HG02759 (cell line): ENCODE measurements around the gene CENPO.

Experiments used
- ATAC-seq: cut with Tn5 transposase; IDR thresholded peaks from one replicate; pipeline ENCODE4 v1.9.1; 2021; ENCODE audit warnings: mild to moderate bottlenecking, moderate library complexity; ENCODE audit not compliant: unreplicated experiment

The CENPO gene

GRCh38 chr2:24836206-24836605 lies 43.0 kb downstream of the CENPO start:
- ATAC-seq = no peak

DNA sequence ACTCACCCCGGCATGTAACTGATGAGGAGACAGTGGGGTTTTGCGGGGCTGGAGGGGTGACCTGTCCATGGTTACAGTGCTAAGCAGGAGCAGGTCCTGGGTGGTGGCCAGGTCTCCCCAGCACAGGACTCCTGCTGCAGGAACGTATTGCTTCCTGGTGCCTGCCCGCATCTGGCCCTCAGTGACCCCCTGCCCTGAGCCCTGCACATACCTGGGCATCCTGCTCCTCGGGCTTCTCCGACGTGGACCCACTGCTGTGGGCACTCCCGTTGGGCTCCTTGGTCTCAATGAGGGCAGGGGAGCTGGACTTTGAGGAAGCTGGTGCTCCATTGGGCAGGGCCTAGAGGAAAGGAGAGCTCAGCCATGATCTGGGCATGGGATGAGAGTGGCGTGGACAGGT lies 43.5 kb downstream of the CENPO start:
- no peak for ATAC-seq

- ATAC-seq = no peak
Measured at GRCh38 chr2:24837996-24838513, 44.8 kb downstream of the CENPO start.

DNA sequence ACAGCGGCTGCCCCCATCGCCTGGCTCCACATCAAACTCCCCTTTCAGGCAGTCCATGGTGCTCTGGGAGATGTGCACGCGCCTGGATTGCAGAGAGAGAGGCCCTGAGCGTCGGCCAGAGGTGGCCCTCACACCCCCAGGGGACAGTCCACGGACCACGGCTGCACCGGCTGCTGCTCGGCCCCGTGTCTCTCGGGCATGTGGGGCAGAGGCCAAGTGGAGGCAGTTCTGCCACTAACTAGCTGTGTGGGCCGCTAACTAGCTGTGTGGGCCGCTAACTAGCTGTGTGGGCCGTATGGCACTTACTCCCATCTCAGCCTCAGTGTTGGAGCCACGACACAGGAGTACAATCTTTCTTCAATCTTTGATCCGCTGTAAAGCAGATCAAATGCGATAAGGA lies 45.3 kb downstream of the CENPO start:
- ATAC-seq = no peak

GRCh38 chr2:24839729-24840128 lies 46.5 kb downstream of the CENPO start:
- no peak for ATAC-seq

GRCh38 chr2:24840164-24840869 lies 47.1 kb downstream of the CENPO start:
- ATAC-seq = no peak

DNA sequence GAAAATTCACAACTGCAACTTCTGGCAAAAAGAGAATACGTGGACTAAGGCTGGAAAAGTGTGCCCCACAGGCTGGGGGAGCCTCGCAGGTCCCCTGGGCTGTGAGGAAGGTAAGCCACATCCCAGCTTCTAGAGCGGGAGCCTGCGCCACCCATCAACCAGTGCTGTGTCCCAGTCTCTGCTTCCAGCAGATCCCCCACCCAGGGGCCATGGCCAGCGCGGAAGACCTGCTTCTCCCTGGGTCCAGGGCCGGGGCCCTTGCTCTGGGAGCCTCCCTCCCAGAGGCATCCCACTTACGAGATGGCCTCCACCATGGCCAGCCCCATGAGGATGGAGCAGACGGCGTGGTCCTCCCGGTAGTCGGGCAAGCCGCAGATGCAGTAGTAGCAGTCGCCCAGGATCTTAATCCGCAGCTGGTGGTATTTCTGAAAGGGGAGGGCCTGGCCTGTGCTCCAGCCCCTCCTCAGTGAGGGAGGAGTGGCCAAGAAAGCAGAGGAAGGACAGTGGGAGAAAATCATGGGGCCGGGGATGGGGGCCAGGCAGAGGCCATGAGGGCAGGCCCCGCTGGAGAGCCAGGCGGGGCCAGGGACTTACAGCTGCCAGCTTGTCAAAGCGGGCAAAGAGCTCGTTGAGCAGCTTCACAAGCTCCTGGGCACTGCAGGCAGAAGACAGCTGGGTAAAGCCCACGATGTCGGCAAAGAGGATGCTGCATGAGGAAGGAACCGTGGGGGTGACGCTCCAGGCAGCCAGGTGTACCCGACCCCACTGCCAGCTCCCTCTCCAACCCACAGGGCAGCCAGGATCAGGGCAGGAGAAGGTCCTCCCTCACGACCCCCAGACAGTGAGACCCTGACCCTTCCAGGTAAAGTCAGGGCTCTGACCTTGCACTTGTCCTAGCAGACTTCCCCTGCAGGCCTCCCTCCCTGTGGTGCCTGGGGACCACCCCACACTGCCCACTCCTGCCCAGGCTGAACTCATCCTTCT lies 48.0 kb downstream of the CENPO start:
- no peak for ATAC-seq

GRCh38 chr2:24842081-24843050 lies 49.1 kb downstream of the CENPO start:
- no peak for ATAC-seq

GRCh38 chr2:24843330-24843860 lies 50.2 kb downstream of the CENPO start:
- no peak for ATAC-seq

- no peak for ATAC-seq
Measured at GRCh38 chr2:24844023-24844685, 50.9 kb downstream of the CENPO start.

DNA sequence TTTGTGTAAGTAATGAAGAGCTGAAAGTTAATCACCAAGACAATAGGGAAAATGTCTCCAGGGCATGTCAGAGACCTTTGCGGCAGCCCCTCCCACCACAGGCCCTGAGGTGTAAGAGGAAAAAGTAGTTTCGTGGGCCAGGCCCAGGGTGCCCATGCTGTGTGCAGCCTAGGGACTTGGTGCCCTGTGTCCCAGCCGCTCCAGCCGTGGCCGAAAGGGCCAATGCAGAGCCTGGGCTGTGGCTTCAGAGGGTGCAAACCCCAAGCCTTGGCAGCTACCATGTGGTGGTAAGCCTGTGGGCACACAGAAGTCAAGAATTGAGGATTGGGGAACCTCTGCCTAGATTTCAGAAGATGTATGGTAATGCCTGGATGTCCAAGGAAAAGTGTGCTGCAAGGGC lies 52.5 kb downstream of the CENPO start:
- no peak for ATAC-seq

DNA sequence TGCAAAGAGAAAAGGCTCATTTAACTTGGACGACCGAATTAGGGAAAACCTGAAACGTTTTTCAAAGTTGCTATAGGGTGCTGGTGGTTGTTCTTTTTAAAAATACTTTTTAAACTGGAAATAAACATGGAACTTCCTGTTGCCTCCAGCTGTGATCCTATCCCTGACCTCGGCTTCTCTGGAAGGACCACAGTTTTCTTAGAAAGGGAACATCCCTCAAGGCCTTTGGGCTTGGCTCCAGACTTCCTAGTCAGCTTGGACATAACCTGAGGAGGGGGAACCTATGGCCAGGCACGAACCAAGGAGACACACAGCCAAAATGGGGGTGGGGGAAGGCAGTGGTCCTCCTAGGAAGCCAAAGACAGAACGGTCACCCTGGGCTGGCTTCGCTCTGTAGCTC lies 57.7 kb downstream of the CENPO start:
- ATAC-seq = no peak

DNA sequence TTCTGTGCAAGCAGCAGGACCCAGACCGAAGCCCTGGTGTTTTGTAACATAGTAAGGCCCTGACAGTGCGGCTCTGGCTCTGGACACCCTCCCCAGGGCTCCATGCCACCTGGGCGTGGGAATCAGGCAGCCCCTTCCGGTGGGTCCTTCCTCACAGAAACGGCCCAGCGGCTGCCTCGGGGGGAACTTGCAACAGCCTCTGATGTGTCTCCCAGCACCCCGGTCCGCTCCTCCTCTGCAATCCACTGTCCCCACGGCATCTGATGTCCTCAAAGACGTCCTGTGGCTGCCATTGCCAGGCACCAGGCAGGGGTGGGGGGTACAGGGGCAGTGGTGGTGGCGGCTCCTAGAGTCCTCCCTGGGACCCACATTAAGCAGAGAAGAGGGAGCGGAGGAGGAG lies 58.8 kb downstream of the CENPO start:
- no peak for ATAC-seq

GRCh38 chr2:24852431-24853020 lies 59.3 kb downstream of the CENPO start:
- no peak for ATAC-seq

- ATAC-seq = no peak
Measured at GRCh38 chr2:24853046-24853445, 59.8 kb downstream of the CENPO start.

GRCh38 chr2:24853996-24854395 lies 60.8 kb downstream of the CENPO start:
- ATAC-seq = no peak

DNA sequence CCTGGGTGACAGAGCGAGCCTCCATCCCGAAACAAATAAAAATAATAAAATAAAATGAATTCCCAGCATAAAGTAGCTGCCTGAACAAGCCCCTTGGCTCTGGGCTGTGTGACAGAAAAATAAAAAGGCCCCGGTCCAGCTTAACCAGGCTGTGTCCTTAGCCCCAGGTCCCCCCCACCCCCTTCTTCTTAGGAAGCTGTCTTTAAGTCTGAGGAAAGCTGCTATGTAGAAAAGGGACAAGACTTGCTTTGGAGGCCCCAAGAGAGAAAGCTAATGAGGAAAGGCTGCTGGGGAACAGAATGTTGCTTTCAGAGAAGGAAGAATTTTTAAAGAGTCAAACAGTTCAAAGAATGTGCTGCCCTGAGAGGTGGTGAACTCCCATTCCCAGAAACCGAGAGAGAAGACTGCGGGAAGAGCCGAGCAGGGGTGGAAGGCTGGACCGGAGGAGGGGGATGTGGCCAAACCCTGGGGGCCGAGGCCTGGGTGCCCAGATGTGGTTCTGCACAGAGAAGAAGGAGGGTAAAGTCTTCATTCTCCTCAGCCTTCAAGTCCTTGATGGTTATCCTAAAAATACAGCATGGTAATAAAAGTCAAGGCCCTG lies 61.9 kb downstream of the CENPO start:
- ATAC-seq = no peak

GRCh38 chr2:24855726-24856125 lies 62.5 kb downstream of the CENPO start:
- no peak for ATAC-seq

DNA sequence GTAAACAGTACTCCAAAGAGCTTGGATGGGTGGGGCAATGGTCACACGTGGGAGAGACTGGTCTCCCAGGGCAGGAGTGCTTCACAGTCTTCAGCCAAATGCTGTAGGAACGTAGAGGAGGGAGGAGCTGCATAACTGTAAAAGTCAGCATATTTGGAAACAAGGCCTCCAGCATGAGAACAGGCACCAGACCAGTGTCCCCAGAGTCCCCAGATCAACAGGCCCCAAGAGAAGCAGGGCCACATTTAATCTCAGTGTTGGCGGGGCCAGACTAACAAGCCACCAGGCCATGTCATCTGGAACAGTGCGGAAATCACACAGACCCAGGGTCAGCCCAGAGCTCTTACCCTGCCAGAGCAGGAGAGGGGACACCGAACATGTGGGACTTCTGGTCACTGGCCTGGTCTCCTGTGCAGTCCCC lies 63.6 kb downstream of the CENPO start:
- no peak for ATAC-seq
